Body of pancreas (tissue), 4 donors: ENCODE data around the gene LRRC45.

Experiments
- POLR2A ChIP-seq, 3 donors: fragments of 450-650 bp; IDR thresholded peaks; one replicate each; pipeline ENCODE4 v1.6.1; 2016; ENCODE audit warnings: antibody characterized with exemption in 3 of 3, mild to moderate bottlenecking in 2 of 3
- TF ChIP-seq, protein P1 (sequence below), 7 experiments: fragments of 450-650 bp in 4 of 7; fragments of 200-600 bp in 3 of 7; sonication (generic) in 3 of 7; IDR thresholded peaks; one replicate each; pipeline ENCODE4 v1.5.1; 2016 to 2019; ENCODE audit warnings: antibody characterized with exemption in 7 of 7

DNA sequence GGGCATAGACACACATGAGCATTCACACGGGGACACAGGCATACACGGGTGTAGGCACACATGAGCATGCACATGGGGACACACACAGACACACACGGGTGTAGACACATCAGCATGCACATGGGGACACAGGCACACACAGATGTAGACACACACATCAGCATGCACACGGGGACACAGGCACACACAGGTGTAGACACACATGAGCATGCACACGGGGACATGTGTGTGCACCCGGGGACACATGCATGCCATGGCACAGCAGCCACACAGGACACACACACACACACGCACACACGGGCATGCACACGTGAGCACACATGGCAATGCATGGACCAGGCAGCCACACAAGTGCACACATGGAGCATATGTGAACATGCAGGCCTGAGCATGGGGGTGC, 19.5 kb downstream of the LRRC45 start:
- no peak for TF ChIP-seq POLR2A (IDR thresholded peaks at IDR 0.05)
- TF ChIP-seq, protein P1, sequence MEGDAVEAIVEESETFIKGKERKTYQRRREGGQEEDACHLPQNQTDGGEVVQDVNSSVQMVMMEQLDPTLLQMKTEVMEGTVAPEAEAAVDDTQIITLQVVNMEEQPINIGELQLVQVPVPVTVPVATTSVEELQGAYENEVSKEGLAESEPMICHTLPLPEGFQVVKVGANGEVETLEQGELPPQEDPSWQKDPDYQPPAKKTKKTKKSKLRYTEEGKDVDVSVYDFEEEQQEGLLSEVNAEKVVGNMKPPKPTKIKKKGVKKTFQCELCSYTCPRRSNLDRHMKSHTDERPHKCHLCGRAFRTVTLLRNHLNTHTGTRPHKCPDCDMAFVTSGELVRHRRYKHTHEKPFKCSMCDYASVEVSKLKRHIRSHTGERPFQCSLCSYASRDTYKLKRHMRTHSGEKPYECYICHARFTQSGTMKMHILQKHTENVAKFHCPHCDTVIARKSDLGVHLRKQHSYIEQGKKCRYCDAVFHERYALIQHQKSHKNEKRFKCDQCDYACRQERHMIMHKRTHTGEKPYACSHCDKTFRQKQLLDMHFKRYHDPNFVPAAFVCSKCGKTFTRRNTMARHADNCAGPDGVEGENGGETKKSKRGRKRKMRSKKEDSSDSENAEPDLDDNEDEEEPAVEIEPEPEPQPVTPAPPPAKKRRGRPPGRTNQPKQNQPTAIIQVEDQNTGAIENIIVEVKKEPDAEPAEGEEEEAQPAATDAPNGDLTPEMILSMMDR (IDR thresholded peaks at IDR 0.05), result no peak
